B cell (primary cell): ENCODE results near the gene CORO2B.

Experiments used
- EZH2 ChIP-seq: IDR thresholded peaks from 2 replicates; pipeline ENCODE4 v1.6.1; 2012; ENCODE audit warnings: borderline replicate concordance, low read depth, mild to moderate bottlenecking, moderate library complexity, low read length; ENCODE audit not compliant: insufficient read depth, poor library complexity, severe bottlenecking
- TF ChIP-seq, protein P1 (sequence below): fragments of 200-600 bp; IDR thresholded peaks from one replicate; pipeline ENCODE4 v1.8.0; 2022; ENCODE audit warnings: antibody characterized with exemption, mild to moderate bottlenecking

DNA sequence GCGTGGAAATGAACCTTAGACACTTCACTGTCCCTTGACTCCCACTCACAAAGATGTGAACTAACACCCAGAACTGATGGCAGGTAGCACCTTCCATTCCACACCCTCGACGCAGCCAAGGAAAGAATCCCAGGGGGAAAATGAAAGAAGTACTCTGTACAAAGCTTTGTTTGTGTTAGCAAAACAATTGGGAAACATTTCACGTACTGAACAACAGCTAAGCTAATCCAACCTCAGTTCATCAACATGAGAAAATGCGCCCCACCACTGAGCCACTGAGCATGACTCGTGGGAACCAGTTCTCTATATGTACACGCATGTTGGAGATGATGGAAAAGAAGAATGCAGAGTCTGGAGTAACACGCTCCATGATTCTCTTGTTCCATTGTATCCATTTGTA lies 32.0 kb downstream of the CORO2B start:
- no peak for TF ChIP-seq EZH2
- TF ChIP-seq, protein P1, sequence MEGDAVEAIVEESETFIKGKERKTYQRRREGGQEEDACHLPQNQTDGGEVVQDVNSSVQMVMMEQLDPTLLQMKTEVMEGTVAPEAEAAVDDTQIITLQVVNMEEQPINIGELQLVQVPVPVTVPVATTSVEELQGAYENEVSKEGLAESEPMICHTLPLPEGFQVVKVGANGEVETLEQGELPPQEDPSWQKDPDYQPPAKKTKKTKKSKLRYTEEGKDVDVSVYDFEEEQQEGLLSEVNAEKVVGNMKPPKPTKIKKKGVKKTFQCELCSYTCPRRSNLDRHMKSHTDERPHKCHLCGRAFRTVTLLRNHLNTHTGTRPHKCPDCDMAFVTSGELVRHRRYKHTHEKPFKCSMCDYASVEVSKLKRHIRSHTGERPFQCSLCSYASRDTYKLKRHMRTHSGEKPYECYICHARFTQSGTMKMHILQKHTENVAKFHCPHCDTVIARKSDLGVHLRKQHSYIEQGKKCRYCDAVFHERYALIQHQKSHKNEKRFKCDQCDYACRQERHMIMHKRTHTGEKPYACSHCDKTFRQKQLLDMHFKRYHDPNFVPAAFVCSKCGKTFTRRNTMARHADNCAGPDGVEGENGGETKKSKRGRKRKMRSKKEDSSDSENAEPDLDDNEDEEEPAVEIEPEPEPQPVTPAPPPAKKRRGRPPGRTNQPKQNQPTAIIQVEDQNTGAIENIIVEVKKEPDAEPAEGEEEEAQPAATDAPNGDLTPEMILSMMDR: no peak
